ENCODE measurements around the gene EIF3L. TPM values are rescaled to one million over a fixed set of nuclear protein-coding genes. Genes with fewer than 3 reads are reported as not detected.
A peak's percentile ranks its signal among the peaks of the same experiment; 100 is the strongest.

The EIF3L gene
- total RNA-seq, 1 experiment from 2014 or later: 505 TPM

DNA sequence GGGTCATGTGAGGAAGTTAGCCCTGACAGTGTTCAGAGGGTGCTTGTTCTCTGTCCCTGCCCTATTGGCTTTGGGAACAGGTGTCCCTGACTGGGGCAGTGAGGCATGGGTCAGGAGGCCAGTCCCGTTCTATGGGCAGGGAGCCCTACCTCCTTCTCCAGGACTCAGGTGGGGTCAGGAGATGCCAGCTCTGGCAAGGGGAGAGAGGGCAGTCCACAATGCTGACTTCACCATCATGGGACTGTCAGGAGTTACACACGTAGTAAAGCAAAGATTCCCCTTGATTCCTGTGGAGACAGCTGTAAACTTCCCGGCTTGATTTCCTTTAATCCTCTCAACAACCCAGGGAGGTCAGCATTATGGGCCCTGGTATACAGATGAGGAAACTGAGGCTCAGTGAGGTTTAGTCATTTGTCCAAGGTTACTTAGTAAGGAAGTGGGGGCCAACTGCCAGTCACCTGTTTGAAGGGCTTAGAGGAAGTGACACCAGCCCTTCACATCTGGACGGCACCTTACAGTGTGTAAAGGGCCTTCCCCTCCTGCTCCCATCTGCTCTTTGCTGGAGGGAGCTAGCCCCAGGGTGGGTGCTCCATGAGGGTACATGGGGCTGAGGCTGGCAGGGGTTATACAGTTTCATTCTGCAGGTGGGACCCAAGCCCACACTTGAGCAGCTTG, 68.8 kb downstream of the EIF3L start:
- ChIA-PET POLR2A (interaction anchor here (0.8 to 3.9 kb wide), 5 partner anchors 11 to 76 kb away, joined by 3 to 15 read pairs (median 3); partner anchors contain the start of gene MICALL1), CTCF (interaction anchor here (0.6 to 1.2 kb wide), 3 partner anchors 19 to 30 kb away, joined by 3 to 4 read pairs (median 3); no protein-coding TSS in a partner anchor)
- DNase-seq (ENCODE audit: unreplicated experiment): no peak
- Mint-ChIP-seq H3K36me3 (ENCODE audit: insufficient read depth, unreplicated experiment) (peaks cover 72% of the 10 kb centered on the region), H3K27me3 (ENCODE audit: insufficient read depth, unreplicated experiment) (no peaks in the 10 kb centered on the region), H3K4me1 (ENCODE audit: insufficient read depth, unreplicated experiment) (no peaks in the 10 kb centered on the region), H3K9me3 (ENCODE audit: unreplicated experiment) (no peaks in the 10 kb centered on the region), H3K4me3 (ENCODE audit: unreplicated experiment) (no peak overlapping the region), H3K27ac (ENCODE audit: low read depth, unreplicated experiment) (no peak overlapping the region)
- BruUV-seq (replicated peaks): no TSS peak
- TF ChIP-seq, protein P1, sequence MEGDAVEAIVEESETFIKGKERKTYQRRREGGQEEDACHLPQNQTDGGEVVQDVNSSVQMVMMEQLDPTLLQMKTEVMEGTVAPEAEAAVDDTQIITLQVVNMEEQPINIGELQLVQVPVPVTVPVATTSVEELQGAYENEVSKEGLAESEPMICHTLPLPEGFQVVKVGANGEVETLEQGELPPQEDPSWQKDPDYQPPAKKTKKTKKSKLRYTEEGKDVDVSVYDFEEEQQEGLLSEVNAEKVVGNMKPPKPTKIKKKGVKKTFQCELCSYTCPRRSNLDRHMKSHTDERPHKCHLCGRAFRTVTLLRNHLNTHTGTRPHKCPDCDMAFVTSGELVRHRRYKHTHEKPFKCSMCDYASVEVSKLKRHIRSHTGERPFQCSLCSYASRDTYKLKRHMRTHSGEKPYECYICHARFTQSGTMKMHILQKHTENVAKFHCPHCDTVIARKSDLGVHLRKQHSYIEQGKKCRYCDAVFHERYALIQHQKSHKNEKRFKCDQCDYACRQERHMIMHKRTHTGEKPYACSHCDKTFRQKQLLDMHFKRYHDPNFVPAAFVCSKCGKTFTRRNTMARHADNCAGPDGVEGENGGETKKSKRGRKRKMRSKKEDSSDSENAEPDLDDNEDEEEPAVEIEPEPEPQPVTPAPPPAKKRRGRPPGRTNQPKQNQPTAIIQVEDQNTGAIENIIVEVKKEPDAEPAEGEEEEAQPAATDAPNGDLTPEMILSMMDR (IDR thresholded peaks at IDR 0.05; ENCODE audit: unreplicated experiment): no peak
- intact Hi-C loops (cut with micrococcal nuclease): no loop called here

DNA sequence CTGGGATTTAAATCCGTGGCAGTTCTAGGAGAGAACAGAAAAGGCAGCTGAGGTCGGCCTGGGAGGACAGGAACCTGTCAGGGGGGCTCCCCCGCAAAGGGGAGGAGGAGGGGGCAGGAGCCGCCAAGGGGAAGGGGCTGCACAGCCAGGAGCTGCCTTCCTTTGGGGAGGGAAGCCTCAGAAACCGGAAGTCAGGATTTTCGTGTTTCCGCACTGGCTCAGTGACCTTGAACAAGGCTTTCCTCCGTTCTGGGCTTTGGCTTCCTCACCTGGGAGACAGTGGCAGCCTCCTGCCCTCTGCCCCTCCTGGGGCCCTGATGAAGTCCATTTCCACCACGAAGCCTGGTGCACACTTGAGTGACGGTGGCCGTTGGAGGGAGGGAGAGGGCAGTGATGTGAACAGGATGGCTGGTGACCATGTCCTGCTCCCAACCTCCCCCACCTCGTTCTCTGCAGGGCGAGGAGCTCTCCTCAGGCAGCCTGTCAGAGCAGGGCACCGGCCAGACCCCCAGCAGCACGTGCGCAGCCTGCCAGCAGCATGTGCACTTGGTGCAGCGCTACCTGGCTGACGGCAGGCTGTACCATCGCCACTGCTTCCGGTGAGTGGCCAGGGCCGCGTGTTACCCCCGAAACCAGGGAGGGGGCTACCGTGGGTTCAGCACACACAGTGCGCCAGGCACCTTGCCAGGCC, 69.5 kb downstream of the EIF3L start:
- ChIA-PET POLR2A (interaction anchor here (0.8 to 1.8 kb wide), 4 partner anchors 11 to 75 kb away, joined by 3 to 6 read pairs (median 3); partner anchors contain the start of gene MICALL1), CTCF (interaction anchor here (0.6 to 1.1 kb wide), 3 partner anchors 20 to 246 kb away, joined by 3 to 4 read pairs (median 3); no protein-coding TSS in a partner anchor)
- no peak overlapping the region for H3K4me3 Mint-ChIP-seq (ENCODE audit: unreplicated experiment)
- no TSS peak for BruUV-seq (replicated peaks)
- H3K36me3 Mint-ChIP-seq (ENCODE audit: insufficient read depth, unreplicated experiment): peaks cover 72% of the 10 kb centered on the region
- no peaks in the 10 kb centered on the region for H3K4me1 Mint-ChIP-seq (ENCODE audit: insufficient read depth, unreplicated experiment)
- no peaks in the 10 kb centered on the region for H3K27me3 Mint-ChIP-seq (ENCODE audit: insufficient read depth, unreplicated experiment)
- no peaks in the 10 kb centered on the region for H3K9me3 Mint-ChIP-seq (ENCODE audit: unreplicated experiment)
- intact Hi-C loops (cut with micrococcal nuclease): no loop called here
- TF ChIP-seq, protein P1 (IDR thresholded peaks at IDR 0.05; ENCODE audit: unreplicated experiment): no peak
- no peak overlapping the region for H3K27ac Mint-ChIP-seq (ENCODE audit: low read depth, unreplicated experiment)
- DNase-seq (ENCODE audit: unreplicated experiment): no peak

DNA sequence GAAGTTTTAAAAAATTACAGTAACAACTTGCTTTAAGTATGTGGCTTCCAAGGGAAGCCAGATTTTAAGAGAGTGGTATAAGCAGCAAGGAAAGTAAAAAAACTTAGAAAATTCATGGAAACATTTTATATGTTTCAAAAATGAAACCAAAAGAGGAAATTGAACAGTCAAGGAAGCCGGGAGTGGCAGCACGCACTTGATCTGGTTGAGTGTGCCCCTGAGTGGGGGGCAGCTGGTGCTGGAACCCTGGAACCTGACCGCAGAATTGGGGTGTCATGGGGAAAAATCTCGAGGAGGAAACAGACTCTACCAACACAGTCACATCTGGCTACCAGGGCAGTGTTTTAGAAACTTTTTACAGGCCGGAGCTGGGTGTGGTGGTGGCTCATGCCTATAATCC, 70.9 kb downstream of the EIF3L start:
- CTCF ChIA-PET: interaction anchor here (0.8 kb wide), 1 partner anchor 276 kb away, joined by 3 read pairs; no protein-coding TSS in a partner anchor
- BruUV-seq (replicated peaks): no TSS peak

DNA sequence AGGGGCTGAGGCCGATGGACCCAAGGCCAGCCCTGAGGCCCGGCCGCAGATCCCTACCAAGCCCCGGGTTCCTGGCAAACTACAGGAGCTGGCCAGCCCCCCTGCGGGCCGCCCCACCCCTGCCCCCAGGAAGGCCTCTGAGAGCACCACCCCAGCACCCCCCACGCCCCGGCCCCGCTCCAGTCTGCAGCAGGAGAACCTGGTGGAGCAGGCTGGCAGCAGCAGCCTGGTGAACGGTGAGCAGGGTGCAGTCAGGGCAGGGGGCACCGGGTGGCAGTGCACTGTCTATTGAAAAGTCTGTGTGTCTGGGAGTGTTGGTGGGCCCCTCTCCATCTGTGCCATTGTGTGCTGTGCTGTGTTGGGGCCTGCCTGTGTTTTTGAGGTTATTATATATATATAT, 73.0 kb downstream of the EIF3L start:
- TF ChIP-seq, protein P1 (IDR thresholded peaks at IDR 0.05; ENCODE audit: unreplicated experiment): no peak
- no TSS peak for BruUV-seq (replicated peaks)
- CTCF ChIA-PET: interaction anchor here (0.5 to 0.6 kb wide), 2 partner anchors 10 to 29 kb away, joined by 3 read pairs; no protein-coding TSS in a partner anchor
- Mint-ChIP-seq H3K4me3 (ENCODE audit: unreplicated experiment) (no peak overlapping the region), H3K36me3 (ENCODE audit: insufficient read depth, unreplicated experiment) (peaks cover 62% of the 10 kb centered on the region), H3K27me3 (ENCODE audit: insufficient read depth, unreplicated experiment) (no peaks in the 10 kb centered on the region), H3K4me1 (ENCODE audit: insufficient read depth, unreplicated experiment) (no peaks in the 10 kb centered on the region), H3K9me3 (ENCODE audit: unreplicated experiment) (no peaks in the 10 kb centered on the region), H3K27ac (ENCODE audit: low read depth, unreplicated experiment) (no peak overlapping the region)
- POLR2A ChIA-PET: no interaction called here
- DNase-seq (ENCODE audit: unreplicated experiment): no peak
- intact Hi-C loops (cut with micrococcal nuclease): no loop called here

More for the DNA sequence above, 70.9 kb downstream of the EIF3L start:
- POLR2A ChIA-PET: no interaction called here
- TF ChIP-seq, protein P1 (IDR thresholded peaks at IDR 0.05; ENCODE audit: unreplicated experiment): no peak
- no peaks in the 10 kb centered on the region for H3K4me1 Mint-ChIP-seq (ENCODE audit: insufficient read depth, unreplicated experiment)
- H3K4me3 Mint-ChIP-seq (ENCODE audit: unreplicated experiment): no peak overlapping the region
- no peaks in the 10 kb centered on the region for H3K9me3 Mint-ChIP-seq (ENCODE audit: unreplicated experiment)
- no peaks in the 10 kb centered on the region for H3K27me3 Mint-ChIP-seq (ENCODE audit: insufficient read depth, unreplicated experiment)
- intact Hi-C loops (cut with micrococcal nuclease): no loop called here
- DNase-seq (ENCODE audit: unreplicated experiment): no peak
- H3K36me3 Mint-ChIP-seq (ENCODE audit: insufficient read depth, unreplicated experiment): peaks cover 65% of the 10 kb centered on the region
- peak overlapping the region; percentile 80 for H3K27ac Mint-ChIP-seq (ENCODE audit: low read depth, unreplicated experiment)

All from MCF 10A (cell line).